KMS-11 (cell line): ENCODE measurements around the gene CFAP74.
A peak's percentile ranks its signal among the peaks of the same experiment; 100 is the strongest.

Experiments used
- H2AFZ ChIP-seq: fragments of 200-600 bp; sonication (generic); 2 replicates; pipeline ENCODE4 v1.6.1; 2016; ENCODE audit warnings: antibody characterized with exemption, mixed run types, low read depth
- H3K27ac ChIP-seq: fragments of 200-600 bp; sonication (generic); 2 replicates; pipeline ENCODE4 v1.6.1; 2016; ENCODE audit warnings: mild to moderate bottlenecking, mixed run types
- H3K27me3 ChIP-seq: fragments of 200-600 bp; sonication (generic); 2 replicates; pipeline ENCODE4 v1.6.1; 2017; ENCODE audit warnings: mild to moderate bottlenecking, low read depth, mixed run types, moderate library complexity; ENCODE audit not compliant: insufficient read depth
- H3K36me3 ChIP-seq: fragments of 200-600 bp; sonication (generic); 2 replicates; pipeline ENCODE4 v1.6.1; 2017; ENCODE audit warnings: mild to moderate bottlenecking, mixed run types; ENCODE audit not compliant: insufficient read depth
- H3K4me1 ChIP-seq: fragments of 200-600 bp; sonication (generic); 2 replicates; pipeline ENCODE4 v1.6.1; 2016; ENCODE audit warnings: mild to moderate bottlenecking, low read depth, mixed run types; ENCODE audit not compliant: poor library complexity, severe bottlenecking
- H3K4me2 ChIP-seq: fragments of 200-600 bp; sonication (generic); 2 replicates; pipeline ENCODE4 v1.7.0; 2016; ENCODE audit warnings: mild to moderate bottlenecking, mixed run types
- H3K4me3 ChIP-seq: fragments of 200-600 bp; sonication (generic); IDR thresholded peaks from 2 replicates; pipeline ENCODE4 v1.6.1; 2017; ENCODE audit warnings: low read depth, low read length, mixed read lengths; ENCODE audit not compliant: insufficient read depth
- H3K79me2 ChIP-seq: fragments of 200-600 bp; sonication (generic); 2 replicates; pipeline ENCODE4 v1.6.1; 2016; ENCODE audit warnings: low read depth, mixed run types; ENCODE audit not compliant: insufficient read depth
- H3K9ac ChIP-seq: fragments of 200-600 bp; sonication (generic); 2 replicates; pipeline ENCODE4 v1.6.1; 2016; ENCODE audit warnings: mild to moderate bottlenecking, mixed run types
- H4K20me1 ChIP-seq: fragments of 200-600 bp; sonication (generic); 2 replicates; pipeline ENCODE4 v1.6.1; 2016; ENCODE audit warnings: mild to moderate bottlenecking, mixed run types; ENCODE audit not compliant: insufficient read depth
- TF ChIP-seq, protein P1 (sequence below): fragments of 200-600 bp; sonication (generic); conservative IDR thresholded peaks from 2 replicates; pipeline ENCODE4 v1.6.1; 2017; ENCODE audit warnings: low read depth, mild to moderate bottlenecking, antibody characterized with exemption, low read length, moderate library complexity, mixed read lengths

CFAP74 gene

DNA sequence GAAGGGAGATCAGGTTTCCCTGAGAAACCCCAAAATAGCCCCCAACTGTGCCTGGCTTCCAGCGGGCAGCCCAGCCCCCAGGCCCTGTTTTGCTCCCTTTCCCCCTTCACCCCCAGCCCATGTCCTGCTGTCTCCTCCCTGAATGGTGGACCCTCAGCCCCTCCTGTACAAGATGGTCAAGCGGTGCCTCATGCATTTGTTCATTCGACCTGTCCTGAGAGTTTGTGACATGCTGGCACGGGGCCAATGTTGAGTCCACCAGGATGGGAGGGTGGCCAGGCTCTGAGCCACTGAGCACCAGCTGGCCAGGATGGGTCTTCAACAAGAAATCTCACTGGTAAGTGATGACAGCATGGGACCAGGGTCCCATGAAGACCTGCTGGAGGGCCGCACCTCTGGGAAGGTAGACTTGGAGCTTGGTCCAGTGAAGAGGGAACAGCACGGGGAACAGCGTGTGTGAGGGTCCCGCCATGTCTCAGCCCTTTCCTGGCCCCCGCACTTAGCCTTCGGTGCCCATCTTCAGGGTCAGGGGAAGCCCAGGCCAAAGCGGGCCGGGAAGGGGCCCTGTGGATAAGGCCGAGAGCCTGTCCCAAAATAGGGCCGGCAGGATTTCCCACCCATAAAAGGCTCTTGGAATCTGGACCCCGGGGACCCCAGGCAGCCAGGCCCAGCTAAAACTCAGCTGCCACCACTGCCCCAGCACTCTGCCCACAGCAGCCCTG, 88.5 kb downstream of the CFAP74 start, which contains the start of gene CALML6:
Gene CALML6, plus strand, starts transcription at position 290 of the 722 bp plus-strand sequence. Its CDS starts 21 bp downstream, at position 311.
- no peak within 1 kb of the TSS for H3K4me2 ChIP-seq
- H3K79me2 ChIP-seq = no peaks in the 10 kb centered on the region
- no peak within 1 kb of the TSS for H2AFZ ChIP-seq
- no peaks in the 10 kb centered on the region for H3K27me3 ChIP-seq
- no peak within 1 kb of the TSS for H3K4me3 ChIP-seq
- H4K20me1 ChIP-seq = no peaks in the 10 kb centered on the region
- H3K4me1 ChIP-seq = peaks cover 19% of the 10 kb centered on the region
- H3K36me3 ChIP-seq = no peaks in the 10 kb centered on the region
- TF ChIP-seq, protein P1, sequence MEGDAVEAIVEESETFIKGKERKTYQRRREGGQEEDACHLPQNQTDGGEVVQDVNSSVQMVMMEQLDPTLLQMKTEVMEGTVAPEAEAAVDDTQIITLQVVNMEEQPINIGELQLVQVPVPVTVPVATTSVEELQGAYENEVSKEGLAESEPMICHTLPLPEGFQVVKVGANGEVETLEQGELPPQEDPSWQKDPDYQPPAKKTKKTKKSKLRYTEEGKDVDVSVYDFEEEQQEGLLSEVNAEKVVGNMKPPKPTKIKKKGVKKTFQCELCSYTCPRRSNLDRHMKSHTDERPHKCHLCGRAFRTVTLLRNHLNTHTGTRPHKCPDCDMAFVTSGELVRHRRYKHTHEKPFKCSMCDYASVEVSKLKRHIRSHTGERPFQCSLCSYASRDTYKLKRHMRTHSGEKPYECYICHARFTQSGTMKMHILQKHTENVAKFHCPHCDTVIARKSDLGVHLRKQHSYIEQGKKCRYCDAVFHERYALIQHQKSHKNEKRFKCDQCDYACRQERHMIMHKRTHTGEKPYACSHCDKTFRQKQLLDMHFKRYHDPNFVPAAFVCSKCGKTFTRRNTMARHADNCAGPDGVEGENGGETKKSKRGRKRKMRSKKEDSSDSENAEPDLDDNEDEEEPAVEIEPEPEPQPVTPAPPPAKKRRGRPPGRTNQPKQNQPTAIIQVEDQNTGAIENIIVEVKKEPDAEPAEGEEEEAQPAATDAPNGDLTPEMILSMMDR = no peak
- no peak within 1 kb of the TSS for H3K27ac ChIP-seq
- H3K9ac ChIP-seq = no peak within 1 kb of the TSS

DNA sequence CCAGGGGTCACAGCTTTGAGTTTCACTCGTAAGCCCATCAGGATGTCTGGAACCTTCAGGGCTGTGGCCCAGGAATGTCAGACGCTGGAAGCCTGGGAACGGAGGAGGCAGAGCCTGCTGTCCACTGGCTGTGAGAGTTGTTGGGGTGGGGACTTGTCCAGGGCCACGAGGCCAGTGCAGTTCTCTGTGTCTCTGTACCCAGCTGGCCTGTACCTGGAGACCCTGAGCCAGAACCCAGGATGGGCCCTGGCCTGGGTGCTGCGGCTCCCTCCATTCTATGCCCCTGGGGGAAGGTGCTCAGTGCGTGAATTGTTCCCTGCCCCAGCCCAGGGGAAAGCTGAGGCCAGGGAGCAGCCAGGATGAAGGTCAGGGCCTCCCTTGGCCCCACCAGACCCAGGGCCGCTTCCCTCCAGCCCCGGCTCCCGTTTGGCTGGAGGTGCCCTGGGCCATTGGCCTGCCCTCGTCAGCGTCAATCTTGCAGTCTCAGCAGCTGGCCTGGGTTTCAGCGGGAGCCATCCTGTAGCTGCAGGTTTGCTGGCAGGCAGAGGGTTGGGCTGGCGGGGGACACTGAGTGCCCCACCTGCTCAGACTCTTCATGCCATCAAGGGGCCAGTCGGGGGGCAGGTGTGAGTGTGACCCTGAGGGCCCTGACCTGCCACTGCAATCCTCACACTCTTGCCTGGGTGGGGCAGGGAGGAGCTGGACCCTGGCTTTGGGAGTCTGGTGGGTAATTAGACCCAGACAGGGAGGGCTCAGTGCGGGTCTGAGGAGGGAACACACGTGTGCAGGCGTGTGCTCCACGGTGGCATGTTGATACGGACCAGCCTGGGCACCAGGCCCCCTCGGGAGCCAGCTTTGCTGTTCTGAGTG, 89.2 kb downstream of the CFAP74 start:
- Histone ChIP-seq H3K9ac (no peak overlapping the region), H2AFZ (no peak overlapping the region), H3K4me1 (peaks cover 27% of the 10 kb centered on the region), H4K20me1 (no peaks in the 10 kb centered on the region), H3K79me2 (no peaks in the 10 kb centered on the region), H3K4me3 (no peak overlapping the region), H3K36me3 (no peaks in the 10 kb centered on the region), H3K27me3 (no peaks in the 10 kb centered on the region), H3K4me2 (no peak overlapping the region), H3K27ac (no peak overlapping the region)
- TF ChIP-seq, protein P1 = no peak

DNA sequence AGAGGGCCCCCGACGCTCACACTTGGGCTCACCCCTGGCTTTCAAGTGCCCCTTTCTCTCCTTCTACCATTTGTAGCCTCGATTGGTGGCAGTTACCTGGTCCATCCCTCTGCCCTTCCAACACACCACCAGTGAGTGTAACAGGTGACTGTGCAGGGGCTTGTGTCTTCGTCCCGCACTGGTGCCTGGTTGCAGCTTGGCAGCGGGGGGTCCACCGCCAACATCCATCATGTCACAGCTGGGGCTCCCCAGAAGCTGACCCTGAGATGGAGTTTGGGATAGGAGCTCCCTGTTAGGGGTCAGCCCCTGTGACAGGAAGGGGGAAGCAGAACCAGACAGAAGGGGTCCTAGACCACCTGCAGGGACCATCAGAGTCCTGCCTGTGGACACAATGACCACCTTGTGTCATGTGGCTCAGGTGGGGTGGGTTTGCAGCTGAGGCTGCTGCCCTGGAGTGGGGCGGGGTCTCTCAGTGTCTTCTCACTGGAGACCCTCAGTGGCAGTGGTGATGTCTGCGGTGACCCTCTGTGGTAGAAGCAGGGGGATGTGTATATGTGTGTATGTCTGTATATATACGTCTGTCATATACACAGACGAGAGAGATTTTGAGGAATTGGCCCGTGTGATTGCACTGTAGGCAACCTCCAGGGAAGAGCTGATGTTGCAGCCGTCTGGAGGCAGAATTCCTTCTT, 92.1 kb downstream of the CFAP74 start:
- no peaks in the 10 kb centered on the region for H4K20me1 ChIP-seq
- no peak overlapping the region for H3K9ac ChIP-seq
- no peak overlapping the region for H2AFZ ChIP-seq
- no peak overlapping the region for H3K27ac ChIP-seq
- H3K4me2 ChIP-seq = no peak overlapping the region
- no peaks in the 10 kb centered on the region; the same call in 1 of the 2 replicates for H3K79me2 ChIP-seq
- H3K27me3 ChIP-seq = no peaks in the 10 kb centered on the region
- peaks cover 42% of the 10 kb centered on the region for H3K4me1 ChIP-seq
- H3K4me3 ChIP-seq = no peak overlapping the region
- no peaks in the 10 kb centered on the region for H3K36me3 ChIP-seq
- TF ChIP-seq, protein P1 = no peak

DNA sequence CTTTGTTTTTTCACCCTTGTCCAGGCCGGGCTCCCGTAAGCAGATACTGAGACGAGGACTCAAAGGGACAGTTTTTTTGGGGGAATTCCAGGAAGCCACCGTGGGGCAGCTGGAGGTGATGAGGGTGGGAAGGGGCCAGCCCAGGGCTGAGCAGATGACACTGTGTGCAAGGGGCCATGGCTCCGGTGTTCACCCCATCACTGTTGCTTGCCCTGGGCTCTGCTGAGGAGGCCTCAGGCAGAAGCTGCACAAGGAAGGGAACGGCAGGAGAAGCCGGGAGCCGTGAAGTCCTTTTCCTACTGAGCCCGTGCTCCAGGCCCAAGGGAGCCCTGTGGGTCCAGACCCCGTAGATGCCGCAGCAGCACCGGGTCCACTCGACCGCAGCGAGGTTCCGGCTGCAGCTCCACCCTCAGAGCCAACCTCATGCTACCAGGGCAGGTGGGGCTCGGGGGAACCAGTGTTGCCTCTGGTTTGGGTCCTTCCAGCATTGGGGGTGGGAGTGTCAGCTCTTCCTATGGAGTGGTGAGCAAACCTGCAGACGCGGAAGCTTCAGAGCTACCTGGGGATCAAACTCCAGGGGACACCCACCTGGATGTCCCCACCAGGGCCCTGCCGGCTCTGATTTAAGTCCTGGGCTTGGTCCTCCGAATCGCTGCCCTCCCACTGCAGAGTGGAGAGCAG, 92.8 kb downstream of the CFAP74 start:
- peak overlapping the region; percentile 13; the same call in 1 of the 2 replicates for H2AFZ ChIP-seq
- no peaks in the 10 kb centered on the region for H4K20me1 ChIP-seq
- no peaks in the 10 kb centered on the region for H3K36me3 ChIP-seq
- H3K4me1 ChIP-seq = peaks cover 49% of the 10 kb centered on the region
- peak overlapping the region; percentile 2; the same call in 1 of the 2 replicates for H3K9ac ChIP-seq
- TF ChIP-seq, protein P1 = no peak
- peak overlapping the region; percentile 42 for H3K27ac ChIP-seq
- no peaks in the 10 kb centered on the region; the same call in 1 of the 2 replicates for H3K79me2 ChIP-seq
- no peaks in the 10 kb centered on the region for H3K27me3 ChIP-seq
- no peak overlapping the region for H3K4me3 ChIP-seq
- H3K4me2 ChIP-seq = peak overlapping the region; percentile 62
